Measurements from ENCODE around the gene PHACTR1.

DNA sequence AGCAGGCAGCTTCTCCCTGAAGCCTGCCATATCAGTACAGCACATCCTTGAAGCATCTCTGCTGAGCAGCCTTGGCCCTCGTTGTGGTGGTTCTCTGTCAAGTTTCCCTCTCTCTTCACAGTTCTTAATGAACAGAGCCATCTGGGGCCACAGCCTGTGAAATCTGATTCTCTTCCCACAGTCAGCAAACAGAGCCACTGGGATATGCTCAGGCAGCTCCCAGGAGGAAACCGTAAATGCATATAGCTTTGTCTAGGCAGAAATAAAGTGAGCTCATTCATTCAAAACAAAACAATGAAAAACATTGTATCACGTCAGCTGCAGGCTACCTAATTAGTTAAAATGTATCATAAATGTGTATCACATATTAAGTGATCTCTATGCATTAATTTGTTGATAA is 531.5 kb downstream of the PHACTR1 start:
- TF ChIP-seq, protein P1, sequence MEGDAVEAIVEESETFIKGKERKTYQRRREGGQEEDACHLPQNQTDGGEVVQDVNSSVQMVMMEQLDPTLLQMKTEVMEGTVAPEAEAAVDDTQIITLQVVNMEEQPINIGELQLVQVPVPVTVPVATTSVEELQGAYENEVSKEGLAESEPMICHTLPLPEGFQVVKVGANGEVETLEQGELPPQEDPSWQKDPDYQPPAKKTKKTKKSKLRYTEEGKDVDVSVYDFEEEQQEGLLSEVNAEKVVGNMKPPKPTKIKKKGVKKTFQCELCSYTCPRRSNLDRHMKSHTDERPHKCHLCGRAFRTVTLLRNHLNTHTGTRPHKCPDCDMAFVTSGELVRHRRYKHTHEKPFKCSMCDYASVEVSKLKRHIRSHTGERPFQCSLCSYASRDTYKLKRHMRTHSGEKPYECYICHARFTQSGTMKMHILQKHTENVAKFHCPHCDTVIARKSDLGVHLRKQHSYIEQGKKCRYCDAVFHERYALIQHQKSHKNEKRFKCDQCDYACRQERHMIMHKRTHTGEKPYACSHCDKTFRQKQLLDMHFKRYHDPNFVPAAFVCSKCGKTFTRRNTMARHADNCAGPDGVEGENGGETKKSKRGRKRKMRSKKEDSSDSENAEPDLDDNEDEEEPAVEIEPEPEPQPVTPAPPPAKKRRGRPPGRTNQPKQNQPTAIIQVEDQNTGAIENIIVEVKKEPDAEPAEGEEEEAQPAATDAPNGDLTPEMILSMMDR (IDR thresholded peaks at IDR 0.05) = no peak
- TF ChIP-seq SIN3A (IDR thresholded peaks at IDR 0.05; ENCODE audit: borderline replicate concordance, insufficient read depth, low read depth, low read length) (no peak), POLR2AphosphoS5 (IDR thresholded peaks at IDR 0.05; ENCODE audit: low read depth, low read length) (no peak)
- TF ChIP-seq, protein P2, sequence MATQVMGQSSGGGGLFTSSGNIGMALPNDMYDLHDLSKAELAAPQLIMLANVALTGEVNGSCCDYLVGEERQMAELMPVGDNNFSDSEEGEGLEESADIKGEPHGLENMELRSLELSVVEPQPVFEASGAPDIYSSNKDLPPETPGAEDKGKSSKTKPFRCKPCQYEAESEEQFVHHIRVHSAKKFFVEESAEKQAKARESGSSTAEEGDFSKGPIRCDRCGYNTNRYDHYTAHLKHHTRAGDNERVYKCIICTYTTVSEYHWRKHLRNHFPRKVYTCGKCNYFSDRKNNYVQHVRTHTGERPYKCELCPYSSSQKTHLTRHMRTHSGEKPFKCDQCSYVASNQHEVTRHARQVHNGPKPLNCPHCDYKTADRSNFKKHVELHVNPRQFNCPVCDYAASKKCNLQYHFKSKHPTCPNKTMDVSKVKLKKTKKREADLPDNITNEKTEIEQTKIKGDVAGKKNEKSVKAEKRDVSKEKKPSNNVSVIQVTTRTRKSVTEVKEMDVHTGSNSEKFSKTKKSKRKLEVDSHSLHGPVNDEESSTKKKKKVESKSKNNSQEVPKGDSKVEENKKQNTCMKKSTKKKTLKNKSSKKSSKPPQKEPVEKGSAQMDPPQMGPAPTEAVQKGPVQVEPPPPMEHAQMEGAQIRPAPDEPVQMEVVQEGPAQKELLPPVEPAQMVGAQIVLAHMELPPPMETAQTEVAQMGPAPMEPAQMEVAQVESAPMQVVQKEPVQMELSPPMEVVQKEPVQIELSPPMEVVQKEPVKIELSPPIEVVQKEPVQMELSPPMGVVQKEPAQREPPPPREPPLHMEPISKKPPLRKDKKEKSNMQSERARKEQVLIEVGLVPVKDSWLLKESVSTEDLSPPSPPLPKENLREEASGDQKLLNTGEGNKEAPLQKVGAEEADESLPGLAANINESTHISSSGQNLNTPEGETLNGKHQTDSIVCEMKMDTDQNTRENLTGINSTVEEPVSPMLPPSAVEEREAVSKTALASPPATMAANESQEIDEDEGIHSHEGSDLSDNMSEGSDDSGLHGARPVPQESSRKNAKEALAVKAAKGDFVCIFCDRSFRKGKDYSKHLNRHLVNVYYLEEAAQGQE (IDR thresholded peaks at IDR 0.05; ENCODE audit: insufficient read depth in 1 of 2, low read depth in 2 of 2, low read length in 1 of 2) = no peak
